ENCODE measurements around the gene SLC17A9. TPM values are rescaled to one million over a fixed set of nuclear protein-coding genes. Genes with fewer than 3 reads are reported as not detected.

Gene SLC17A9, protein sequence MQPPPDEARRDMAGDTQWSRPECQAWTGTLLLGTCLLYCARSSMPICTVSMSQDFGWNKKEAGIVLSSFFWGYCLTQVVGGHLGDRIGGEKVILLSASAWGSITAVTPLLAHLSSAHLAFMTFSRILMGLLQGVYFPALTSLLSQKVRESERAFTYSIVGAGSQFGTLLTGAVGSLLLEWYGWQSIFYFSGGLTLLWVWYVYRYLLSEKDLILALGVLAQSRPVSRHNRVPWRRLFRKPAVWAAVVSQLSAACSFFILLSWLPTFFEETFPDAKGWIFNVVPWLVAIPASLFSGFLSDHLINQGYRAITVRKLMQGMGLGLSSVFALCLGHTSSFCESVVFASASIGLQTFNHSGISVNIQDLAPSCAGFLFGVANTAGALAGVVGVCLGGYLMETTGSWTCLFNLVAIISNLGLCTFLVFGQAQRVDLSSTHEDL
- total RNA-seq, result 1 to 10 TPM; 2.1 to 5.7 TPM
- long read RNA-seq, partial matches to known transcripts, result 2 of 13 reads
- long read RNA-seq, other reads (novel, unspliced or antisense), result 8 of 13 reads

GRCh38 chr20:62952373-62952967 lies at the start of gene SLC17A9:
Gene SLC17A9 (plus strand): TSS chr20:62952709. CDS start chr20:62952831, 122 bp downstream.
- intact Hi-C loops (cut with DNase I), result no loop called here
- DNase-seq (peak; percentile 87), ATAC-seq (peak; percentile 32 to 67)

DNA sequence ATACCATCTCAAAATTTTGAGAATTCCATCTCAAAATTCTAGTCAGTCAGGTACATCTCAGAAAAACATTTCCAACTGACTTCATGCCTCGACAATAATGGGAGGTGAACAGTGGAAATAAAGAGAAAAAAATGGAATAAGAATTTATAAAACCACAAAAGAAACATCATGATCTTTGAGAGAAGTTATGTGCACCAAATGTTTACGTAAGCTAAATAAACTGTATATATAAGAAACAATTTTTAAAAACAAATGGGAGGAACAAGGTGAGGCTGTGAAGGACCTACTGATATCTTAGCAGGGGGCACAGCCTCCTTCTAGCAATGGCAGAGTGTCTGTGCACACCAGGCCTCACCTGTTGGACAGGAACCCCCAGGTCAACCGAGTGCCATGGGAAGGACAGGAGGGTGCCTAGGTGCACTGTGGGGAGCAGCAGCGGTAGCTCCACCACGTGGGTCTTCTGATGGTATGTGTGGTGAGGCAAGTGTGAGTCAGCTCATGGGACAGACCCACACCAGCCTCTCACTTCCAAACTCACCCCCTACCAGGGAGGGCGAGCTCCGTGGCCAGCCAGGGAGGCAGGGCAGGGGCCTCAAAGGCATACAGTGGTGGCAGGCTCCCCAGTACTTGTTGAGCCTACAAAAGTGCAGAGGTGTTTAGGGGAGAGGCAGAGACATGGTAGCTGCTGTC lies 49.4 kb upstream of the SLC17A9 start:
- intact Hi-C loops (cut with DNase I), result no loop called here
- ATAC-seq (no peak), DNase-seq (peak; percentile 3)

DNA sequence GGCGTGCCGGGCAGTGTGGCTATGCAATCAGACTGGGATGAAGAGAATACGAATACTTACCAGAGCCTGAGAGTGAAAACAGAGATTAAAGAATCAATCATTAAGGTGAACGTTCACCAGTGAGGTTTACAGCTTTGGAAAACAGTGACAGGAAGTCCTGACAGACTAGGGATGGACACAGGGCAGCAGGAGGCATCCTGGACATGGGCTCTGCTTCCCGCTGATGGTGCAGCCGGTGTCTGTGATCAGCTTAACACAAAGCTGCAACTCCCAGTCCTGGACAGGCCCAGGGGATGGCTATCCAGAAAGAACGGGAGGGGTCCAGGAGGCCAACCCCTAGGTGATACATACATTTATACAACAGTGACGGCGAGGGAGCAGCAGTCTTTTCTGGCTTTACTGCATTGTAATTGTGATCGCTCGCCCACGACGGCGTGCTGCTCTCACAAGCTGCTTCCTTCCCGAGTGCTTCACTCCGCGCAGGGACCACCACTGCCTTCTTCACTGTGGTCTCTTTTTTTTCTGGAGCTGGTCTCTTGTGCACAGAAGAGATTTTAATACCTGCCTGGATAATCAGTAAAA lies 46.9 kb upstream of the SLC17A9 start:
- ATAC-seq (no peak), DNase-seq (peak; percentile 17)
- intact Hi-C loops (cut with DNase I), result no loop called here

- no peak for ATAC-seq
- peak; percentile 25 for DNase-seq
- intact Hi-C loops (cut with DNase I), result no loop called here
Measured at GRCh38 chr20:62906209-62906608, 46.3 kb upstream of the SLC17A9 start.

GRCh38 chr20:62906647-62907375 lies 45.7 kb upstream of the SLC17A9 start:
- intact Hi-C loops (cut with DNase I), result no loop called here
- DNase-seq (peak; percentile 0), ATAC-seq (no peak)

DNA sequence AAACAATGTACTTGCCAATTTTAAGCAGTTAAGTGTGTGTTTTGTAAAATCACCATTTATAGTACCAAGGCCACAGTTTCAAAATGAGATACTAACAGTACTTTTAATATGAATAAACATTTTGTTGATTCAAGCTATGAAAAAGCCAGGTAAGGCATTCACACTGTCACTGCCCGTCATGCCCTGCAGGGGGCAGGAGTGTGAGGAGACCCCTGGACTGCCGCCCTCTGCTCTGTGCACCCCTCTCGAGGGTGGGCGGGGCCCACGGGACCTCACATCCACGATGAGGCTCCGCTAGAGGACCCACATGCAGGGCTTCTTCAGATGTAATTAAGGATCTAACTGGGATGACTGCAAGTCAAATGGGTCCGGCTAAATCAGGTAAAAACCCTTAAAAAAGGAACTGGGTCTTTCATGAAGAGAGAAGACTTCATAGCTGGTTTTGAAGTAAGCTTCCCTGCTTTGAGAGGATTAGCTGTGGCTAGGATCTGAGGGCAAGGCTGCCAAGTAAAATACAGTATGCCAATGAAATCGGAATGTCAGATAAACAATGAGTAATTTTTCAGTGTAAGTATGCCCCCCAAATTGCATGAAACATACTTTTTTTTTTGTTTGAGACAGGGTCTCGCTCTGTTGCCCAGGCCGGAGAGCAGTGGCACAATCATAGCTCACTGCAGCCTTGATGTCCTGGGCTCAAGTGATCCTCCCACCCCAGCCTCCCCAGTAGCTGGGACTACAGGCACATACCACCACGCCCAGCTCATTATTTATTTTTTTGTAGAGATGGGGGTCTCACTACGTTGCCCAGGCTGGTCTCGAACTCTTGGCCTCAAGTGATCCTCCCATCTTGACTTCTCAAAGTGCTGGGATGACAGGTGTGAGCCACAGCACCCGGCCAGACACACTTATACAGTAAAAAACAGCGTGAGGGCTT lies 44.9 kb upstream of the SLC17A9 start:
- intact Hi-C loops (cut with DNase I), result no loop called here
- peak; percentile 3 for DNase-seq
- no peak for ATAC-seq

DNA sequence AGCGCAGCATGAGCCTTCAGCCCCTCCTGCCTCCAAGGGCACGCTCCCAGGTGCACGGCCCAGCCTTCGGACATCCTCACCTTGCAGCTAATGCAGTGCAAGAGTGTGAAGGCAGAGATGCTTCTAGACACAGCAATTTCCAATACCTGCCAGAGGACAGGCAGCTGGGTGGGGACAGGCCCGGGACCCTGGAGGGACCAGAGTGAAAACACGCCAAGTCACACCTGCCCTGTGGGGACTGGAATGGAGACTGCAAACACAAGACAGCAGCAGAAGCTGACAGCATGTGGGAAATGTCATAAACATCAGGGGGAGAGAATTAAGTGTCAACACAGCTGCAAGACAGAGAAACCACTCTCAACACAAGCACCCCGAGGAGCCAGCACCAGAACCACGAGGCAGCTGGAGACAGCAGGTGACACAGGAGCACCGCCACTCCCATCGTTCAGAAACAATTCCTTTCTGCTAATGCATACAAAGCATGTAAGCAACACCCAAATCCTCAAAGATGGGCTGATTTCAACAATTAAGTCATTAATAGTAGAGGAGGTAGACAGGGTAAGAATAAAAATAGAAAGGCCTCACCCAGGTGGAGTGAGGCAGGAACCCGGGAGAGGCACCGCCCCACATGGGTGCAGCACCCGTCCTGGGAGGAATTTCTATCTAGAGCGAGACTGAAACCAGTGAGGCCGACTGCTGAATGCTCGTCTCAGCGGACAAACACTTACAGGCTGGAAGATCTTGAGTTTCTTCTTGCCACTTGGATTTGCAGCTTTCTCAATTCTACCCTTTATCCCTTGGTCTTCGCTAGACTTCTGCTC lies 43.3 kb upstream of the SLC17A9 start:
- ATAC-seq (no peak), DNase-seq (peak; percentile 5)
- intact Hi-C loops (cut with DNase I), result no loop called here

DNA sequence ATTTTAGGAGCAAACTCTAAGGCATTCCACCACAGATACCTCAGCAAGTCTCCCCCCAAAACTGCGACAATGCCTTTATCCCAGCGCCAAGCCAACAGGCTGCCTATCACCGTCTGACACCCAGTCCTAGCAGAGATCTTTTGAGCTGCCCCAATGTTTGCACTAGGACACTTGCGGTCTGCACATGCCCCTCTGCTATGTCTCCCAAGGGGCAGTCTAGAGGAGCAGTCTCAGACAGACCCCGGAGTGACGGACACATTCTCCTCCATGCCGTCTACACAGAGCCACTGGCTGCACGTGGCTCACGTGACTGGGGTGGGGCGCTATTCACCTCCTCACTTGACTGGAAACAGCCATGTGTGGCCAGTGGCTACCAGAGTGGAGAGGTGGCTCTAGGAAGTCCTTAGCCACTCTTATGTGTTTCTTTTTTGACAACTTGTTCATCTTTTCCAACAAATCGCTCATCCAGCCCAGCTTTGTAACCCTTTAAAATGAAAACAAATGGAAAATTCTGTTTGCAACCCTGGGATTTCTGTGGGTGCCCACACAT lies 42.2 kb upstream of the SLC17A9 start:
- intact Hi-C loops (cut with DNase I), result no loop called here
- no peak for ATAC-seq
- DNase-seq, result peak; percentile 5

DNA sequence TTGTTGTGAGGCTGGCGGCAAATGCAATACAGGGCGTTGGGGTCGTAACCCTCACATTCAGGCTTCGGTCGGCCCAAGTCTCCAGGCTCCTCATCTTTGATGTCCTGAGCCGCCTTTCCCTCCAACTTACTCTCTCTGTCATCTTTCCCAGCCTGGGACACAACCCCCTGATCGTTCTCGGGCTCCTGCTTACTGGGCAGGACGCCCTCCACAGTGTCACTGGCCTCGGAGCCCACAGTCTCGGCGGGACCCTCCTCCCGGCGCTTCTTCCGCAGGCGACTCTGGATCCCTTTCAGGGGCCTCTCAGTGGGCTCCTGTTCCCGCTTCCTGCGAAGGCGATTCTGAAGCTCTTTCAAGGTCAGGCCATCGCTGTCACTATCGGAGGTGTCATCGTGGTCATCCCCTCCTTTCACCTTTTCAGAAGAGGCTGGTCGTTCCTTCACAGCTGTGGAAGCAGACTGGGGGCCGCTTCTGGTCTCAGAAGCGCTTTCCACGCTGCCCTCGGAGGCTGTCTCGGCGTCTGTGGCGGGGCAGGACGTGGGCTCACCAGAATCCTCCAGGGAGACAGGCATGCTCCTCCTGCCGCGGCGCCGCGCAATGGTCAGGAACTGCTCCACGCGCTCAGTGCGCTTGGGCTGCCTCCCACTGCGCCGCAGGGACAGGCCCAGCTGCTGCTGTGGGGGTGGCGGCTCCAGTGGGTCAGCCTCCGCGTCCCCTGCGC lies 41.6 kb upstream of the SLC17A9 start:
- DNase-seq (no peak), ATAC-seq (no peak)
- intact Hi-C loops (cut with DNase I), result no loop called here

DNA sequence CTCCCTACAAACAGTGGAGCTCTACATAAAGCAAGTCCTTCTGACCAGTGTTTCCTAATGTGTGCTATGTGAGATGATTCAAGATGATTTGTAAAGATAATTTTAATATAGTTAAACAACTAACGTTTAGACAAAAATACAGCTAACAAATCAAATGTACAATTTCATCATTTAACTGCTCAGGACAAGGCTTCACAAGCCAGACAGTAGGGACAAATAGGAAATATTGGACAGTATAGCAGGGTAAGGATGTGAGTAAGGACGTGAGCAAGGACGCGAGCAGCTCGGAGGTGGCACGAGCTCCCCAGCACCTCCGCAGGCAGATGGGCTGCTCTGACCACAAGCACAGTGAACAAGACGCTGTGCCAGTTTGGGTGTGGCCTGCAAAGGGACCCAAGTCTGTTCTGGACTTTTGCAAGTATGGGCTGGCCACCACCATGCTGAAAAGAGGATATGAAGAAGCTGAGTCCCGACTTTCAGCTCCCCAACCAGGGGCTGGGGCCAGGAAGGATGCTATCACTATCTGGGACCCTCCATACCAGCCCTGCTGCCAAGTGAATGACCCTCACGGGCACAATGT lies 40.7 kb upstream of the SLC17A9 start:
- intact Hi-C loops (cut with DNase I), result no loop called here
- ATAC-seq, result no peak
- no peak for DNase-seq

GRCh38 chr20:62913043-62913630 lies 39.4 kb upstream of the SLC17A9 start:
- intact Hi-C loops (cut with DNase I), result no loop called here
- no peak for ATAC-seq
- no peak for DNase-seq

DNA sequence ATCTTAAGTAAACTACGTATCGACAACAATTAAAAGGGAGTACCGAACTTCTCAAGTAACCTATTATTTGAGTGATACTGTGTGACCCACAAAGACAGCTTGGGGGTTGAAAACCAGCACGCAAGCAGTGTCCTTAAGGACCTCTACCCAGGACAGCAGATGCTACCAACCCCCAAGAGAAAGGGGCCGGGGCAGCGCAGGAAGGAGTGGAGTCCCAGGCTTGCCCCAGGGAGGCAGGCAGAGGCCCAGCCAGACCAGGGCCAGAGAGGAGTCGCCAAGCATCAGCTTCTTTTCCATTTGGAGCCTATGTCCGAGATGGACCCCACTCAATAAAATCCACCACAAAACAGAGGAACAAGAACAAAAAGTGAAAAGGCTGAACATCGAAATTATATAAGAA lies 38.1 kb upstream of the SLC17A9 start:
- intact Hi-C loops (cut with DNase I), result no loop called here
- DNase-seq, result no peak
- ATAC-seq, result peak; percentile 22 to 38

DNA sequence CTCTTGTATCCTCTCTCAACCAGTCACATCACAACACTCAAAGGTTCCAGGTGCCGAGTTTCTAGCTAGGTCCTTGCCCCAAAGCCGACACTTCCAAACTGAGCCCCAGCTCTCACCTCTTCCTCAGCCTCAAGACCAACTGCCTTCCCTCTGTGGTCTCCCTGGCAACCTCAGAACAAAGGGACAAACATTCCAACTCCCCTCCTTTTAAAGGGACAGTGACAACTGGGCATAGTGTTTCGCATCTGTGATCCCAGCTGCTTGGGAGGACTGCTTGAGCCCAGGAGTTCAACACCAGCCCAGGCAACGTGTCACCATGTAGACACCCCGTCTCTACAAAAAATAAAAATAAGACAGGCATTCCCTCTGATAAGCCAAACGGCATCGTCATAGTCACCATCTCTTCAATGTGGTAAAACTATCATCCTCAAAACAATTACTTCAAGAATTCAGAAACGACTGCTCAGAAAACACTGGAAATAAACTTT lies 37.5 kb upstream of the SLC17A9 start:
- DNase-seq (no peak), ATAC-seq (peak; percentile 51 to 78)
- intact Hi-C loops (cut with DNase I), result no loop called here

GRCh38 chr20:62916703-62917476 lies 35.6 kb upstream of the SLC17A9 start:
- intact Hi-C loops (cut with DNase I), result no loop called here
- DNase-seq (no peak), ATAC-seq (no peak)

GRCh38 chr20:62917720-62918119 lies 34.8 kb upstream of the SLC17A9 start:
- ATAC-seq (no peak), DNase-seq (no peak)
- intact Hi-C loops (cut with DNase I), result no loop called here

All from left cardiac atrium (tissue), 4 donors.